GM12892 (cell line): ENCODE data around the gene SERPINB5.

Experiments used
- POLR2A ChIP-seq: IDR thresholded peaks from 2 replicates; pipeline ENCODE4 v1.6.1; 2011; ENCODE audit warnings: low read depth, low read length, control low read depth
- POLR2AphosphoS5 ChIP-seq: IDR thresholded peaks from 2 replicates; pipeline ENCODE4 v1.6.1; 2011; ENCODE audit warnings: low read depth, low read length, control low read depth
- TAF1 ChIP-seq: IDR thresholded peaks from 2 replicates; pipeline ENCODE4 v1.6.1; 2011; ENCODE audit warnings: low read depth, mild to moderate bottlenecking, control low read depth, low read length, borderline replicate concordance

DNA sequence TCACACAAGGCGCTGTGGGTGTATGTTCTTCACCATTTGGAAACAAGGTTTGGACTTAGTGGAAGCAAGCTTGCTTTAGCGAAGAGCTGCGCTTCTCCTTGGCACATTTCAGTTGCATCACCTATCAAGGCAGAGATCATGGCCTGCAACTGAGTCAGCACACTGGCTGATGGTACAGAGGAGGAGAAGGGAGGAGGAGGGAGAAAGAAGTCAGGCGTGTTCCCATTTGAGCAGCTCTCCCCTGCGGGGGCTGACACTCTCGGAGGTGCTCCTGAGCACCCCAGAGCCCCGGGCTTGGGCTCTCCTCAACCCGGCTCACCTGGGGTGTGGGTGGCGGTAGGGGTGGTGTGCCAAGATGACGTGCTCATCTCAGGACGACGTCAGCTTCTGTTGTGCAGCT lies 6.0 kb upstream of the SERPINB5 start:
- TF ChIP-seq POLR2AphosphoS5, result no peak
- no peak for TF ChIP-seq POLR2A
- no peak for TF ChIP-seq TAF1
